HG03442 (cell line): ENCODE data around the gene SLC25A25.

Source experiments
- ATAC-seq: cut with Tn5 transposase; IDR thresholded peaks from one replicate; pipeline ENCODE4 v1.9.1; 2021; ENCODE audit warnings: mild to moderate bottlenecking, moderate library complexity; ENCODE audit not compliant: unreplicated experiment

Gene SLC25A25

DNA sequence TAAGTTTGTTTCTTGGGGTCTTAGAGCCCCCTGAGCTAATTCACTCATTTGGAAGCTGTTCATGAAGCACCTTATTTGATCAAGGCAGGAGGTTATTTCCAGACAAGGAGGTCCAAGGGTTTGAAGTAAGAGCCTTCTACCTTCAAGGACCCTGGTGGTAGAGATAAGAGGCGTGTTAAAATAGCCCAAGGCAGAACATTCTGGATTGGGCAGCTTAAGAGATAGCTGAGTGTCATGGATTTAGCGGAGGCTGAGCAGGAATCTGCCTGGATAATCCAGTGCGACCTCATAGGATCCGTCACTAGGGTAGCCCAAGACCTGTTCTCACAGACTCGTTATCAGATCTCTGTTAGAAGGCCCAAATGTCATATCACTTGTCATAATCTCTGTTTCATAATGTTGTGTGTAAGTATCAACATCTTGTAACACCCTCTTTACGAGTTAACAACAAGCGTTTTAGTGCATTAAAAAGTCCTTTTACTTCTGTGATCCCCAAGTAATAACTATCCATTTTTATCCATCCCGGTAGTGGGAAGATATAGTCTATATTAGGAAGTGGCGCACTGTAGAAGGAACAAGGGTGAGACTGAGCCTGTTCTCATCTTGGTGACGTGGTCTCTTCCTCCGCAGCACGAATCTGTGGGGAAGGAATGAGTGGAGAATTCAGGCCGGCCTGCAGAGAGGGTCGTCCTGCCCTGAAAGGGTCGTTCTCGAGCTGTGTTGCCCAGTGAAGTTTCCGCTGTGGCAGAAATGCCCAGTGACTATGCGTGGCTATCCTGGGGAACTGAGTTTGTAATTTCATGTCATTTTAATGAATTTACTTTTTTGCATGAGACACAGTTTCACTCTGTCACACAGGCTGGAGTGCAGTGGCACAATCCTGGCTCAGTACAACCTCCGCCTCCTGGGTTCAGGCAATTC is 28.8 kb downstream of the SLC25A25 start:
- ATAC-seq = no peak

DNA sequence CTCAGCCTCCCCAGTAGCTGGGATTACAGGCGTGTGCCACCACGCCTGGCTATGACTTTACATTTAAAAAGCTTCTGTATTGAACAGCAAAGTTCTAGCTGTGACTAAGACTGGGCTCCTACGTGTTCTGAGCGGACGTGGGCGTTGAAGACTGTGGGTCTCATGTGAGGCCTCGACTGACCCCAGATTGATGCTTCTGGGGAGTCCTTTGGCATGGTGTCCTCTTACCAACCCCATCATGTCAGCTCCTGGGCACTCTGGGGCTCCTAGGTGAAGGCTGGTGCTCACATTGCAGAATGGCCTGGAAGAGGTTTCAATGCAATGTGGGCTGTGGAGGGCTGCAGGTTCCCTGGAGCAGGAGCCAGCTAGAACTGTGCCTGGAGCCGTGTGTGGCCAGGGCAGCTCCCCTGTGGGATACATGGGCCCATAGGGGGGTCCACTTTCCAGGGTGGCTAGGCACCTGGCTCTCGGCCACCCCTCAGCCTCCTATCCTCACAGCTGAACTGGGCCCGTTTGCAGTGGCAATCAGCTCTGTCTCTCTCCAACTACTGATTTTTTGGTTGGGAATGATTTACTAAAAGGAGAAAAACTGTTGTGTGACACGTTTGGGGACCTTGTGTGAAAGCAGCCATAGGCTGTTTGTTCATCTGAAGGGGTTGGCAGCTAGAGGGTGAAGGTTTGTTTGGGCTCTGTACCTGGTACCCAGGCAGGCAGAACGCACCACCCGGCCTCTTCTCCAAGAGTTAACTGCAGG is 29.7 kb downstream of the SLC25A25 start:
- ATAC-seq = no peak

DNA sequence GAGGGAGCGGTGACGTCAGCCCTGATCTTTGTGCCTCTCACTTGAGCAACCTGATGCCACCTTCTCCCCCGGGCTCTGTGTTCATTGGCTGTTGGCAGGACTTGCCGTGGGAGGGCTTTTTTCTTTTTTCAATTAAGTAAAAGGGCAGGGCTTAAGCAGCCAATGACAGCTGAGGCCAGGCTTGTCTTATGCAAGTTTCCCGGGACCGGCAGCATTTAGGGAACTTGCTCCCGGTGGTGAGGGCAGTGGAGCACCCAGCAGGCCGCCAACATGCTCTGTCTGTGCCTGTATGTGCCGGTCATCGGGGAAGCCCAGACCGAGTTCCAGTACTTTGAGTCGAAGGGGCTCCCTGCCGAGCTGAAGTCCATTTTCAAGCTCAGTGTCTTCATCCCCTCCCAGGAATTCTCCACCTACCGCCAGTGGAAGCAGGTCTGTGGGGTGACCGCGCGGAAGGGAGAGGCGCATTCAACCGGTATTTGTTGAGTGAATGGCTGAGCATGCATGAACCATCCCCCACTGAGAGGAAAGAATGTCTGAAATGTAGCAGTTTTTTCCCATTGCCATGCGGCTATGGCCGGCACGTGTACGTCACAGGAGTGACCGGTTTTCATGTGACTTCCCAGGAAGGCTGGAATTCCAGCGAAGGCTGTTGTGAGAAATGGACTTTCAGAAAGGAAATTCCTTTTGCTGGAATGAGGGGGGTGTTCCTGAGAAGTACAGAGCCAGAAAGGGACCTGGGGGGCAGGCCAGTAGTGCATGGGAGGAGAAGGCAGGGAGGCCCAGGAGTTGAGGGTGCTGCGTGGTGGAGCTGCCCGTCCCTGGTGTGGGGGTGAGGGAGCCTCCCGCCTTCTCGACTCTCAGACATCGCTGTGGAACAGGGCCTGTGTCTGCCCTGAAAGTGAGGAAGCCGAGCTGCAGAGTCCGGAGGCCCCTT is 30.5 kb downstream of the SLC25A25 start:
- no peak for ATAC-seq

DNA sequence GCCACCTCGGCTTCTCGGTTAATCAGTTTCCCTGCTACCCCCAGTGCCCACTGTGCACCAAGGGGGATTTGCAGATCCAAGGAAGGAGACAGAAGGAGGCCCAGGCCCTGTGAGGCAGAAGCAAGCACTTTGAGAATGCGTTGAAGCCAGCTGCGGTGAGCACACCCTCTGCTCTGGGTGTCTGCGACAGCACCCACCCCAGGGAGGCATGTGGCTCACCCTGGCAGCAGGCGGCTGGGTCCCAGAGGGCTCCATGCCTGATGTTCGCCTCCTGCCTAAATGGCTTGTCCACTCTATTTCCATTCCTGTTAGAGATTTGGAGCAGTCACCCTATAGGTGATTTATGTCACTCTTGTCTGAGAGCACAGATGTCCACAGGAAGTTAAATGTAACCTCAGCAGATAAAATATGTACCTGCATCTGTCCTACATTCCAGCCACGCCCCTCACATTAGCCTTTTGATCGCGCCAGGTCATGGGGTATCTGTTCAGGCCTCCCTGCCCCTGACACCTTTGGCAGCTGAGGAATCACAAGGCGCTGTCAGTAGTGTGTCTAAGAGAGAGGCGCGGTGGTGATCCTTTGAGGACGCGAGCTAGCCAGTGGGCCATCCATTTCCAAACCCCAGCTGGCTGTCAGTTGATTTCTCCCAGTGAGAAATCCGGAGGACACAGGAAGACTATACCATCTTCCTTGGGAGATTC is 31.3 kb downstream of the SLC25A25 start:
- no peak for ATAC-seq

DNA sequence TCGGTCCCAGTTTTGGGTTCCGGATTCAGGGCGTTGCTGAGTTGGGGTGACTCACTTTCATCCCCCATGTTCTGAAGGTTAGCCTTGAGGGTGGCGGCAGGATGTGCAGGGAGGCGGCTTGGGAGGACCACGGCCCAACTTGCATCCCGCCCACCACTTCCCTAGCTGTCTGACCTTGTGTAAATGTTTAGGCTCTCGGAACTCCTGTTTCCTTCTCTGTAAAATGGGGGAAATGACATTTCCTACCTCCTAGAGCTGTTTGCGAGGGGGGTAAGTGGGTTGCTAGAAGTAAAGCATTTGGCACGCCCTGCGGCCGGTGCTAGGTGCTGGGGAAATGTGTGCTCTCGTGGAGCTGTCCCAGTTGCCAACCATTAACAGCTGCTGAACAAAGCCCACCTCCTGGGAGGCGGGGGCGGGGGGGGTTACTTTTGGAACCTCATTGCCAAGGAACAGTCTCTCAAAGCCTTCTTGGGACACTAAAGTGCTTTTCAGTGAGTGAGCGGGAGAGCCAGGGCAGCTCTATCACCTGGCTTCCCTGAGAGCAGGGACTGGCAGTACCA is 32.0 kb downstream of the SLC25A25 start:
- ATAC-seq = no peak

DNA sequence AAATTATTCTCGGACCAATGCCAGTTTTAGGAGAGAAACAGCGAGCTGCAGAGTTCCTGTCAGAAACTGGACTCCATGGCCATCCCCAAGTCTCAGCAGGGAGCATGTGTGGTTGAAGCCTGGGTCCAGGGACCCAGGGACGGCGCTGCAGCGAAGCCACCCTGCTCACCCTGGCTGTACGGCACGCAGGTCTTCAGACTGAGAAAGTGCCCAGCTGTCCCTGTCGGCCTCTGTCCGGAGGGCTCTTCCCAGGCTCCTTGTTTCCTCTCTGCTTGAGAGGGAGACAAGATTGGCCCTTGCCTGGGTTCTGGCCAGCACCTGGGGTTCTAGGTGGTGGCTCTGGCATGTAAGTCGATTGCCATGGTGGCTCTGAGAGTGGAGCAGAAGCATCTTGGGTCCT is 32.5 kb downstream of the SLC25A25 start:
- ATAC-seq = no peak

DNA sequence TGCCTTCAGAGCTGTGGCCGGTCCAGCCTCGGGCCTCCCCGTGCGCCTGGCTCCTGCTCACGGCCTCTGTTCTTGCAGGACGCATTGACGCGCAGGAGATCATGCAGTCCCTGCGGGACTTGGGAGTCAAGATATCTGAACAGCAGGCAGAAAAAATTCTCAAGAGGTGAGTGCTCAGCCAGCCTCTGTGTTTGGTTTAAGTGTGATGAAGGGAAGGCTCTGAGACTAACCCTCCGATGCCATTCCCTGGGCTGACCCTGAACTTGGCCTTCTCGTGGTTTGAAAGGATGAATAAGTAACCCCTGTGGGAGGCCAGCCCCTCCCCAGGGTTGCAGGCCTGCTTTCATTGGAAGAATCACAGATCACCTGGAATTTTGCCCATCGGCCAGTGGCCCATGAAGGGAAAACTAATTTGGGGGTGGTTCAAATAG is 33.2 kb downstream of the SLC25A25 start:
- ATAC-seq = no peak

DNA sequence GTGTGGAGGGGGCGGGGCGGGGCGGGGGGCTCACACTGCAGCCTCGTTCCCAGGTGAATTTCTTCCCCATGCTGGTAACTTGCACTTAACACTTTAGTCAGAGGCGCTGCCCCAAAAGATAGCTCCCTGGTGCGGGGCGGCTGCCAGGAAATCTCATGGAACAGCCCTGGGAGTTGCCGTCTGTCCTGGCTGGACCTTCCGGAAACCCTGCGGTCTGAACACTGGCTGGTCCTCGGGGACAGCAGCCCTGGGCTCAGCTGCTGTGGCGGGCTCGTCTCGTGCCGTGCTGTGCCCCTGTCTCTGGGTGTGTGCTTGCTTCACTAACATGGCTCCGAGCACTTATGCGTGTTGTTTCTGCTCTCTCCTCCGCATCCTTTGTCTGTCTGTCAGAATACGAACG is 33.7 kb downstream of the SLC25A25 start:
- no peak for ATAC-seq

DNA sequence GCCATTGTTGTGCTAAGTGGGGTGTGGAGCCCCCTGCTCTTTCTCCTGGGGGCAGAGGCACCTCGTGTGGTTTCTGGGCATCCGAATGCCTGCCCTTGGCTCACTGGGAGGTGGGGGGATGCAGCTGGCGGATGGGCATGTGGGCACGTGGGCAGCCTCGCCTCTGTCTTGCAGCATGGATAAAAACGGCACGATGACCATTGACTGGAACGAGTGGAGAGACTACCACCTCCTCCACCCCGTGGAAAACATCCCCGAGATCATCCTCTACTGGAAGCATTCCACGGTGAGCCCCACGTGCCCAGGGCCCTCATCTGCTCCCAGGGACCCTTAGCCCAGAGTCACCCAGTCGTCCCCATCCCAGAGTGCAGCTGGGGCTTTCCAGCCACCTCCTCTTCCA is 34.2 kb downstream of the SLC25A25 start:
- no peak for ATAC-seq

DNA sequence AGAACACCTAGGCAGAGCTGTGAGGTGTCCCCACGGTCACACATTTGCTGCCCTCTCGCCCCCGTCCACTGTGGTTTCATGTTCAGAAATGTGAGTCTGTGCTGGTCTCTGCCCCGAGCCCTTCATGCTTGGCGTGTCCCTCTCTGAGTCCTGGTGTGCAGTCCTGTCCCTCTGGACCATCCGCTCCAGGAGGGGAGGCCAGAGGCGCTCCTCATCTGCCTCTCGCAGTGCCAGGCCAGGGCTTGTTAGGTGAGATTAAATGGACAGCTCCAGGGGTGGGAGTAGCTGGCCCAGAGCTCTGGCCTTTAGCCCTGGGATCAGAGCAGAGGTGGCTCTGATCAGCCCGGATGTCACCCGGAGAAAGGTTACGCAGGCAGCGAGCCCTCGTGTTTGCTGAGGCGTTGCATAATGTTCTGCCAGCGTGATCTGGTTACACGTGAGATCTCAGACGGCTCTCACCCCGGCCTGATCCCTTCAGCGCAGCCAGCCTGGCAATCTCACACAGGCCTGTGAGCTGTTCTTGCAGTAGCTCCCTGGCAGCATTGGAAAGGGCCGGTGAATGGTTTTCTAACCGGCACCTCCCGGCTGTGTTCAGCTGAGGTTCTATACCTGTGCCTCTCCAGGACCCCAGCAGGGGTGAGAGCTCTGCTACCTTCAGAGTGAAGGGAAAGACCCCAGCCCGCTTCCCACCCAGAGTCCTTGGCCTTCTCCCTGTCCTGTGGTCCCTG is 35.0 kb downstream of the SLC25A25 start:
- ATAC-seq = no peak

DNA sequence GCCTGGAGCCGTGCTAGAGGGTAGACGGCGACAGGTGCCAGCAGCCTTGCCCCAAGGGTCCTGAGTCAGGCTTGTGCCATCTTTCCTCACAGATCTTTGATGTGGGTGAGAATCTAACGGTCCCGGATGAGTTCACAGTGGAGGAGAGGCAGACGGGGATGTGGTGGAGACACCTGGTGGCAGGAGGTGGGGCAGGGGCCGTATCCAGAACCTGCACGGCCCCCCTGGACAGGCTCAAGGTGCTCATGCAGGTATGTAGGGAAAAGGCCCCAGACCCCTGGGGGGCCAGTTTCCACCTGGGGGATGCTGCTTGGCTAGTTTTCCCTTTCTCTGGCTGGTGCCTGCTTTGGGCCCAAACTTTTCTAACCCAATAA is 35.5 kb downstream of the SLC25A25 start:
- ATAC-seq = no peak

DNA sequence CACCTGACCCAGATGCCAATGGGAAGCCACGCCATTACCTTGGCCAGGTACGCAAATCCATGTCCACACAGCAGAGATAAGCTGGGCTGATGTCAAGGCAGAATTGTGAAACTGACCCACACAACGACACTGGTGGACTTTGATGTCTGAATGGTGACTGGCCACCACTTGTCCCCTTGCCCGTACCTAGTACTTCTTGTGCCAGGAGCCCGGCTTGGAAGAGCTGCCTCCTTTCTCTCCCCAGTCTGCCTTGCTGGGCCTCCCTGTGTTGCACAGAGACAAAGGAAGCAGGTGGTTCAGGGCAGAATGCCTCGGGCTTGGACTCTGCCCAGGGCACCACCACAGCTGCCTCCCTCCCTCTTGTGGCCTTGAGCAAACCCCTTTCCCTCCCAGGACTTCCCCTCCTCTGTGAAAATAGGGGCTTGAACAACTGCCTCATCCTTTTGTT is 36.2 kb downstream of the SLC25A25 start:
- ATAC-seq = no peak

DNA sequence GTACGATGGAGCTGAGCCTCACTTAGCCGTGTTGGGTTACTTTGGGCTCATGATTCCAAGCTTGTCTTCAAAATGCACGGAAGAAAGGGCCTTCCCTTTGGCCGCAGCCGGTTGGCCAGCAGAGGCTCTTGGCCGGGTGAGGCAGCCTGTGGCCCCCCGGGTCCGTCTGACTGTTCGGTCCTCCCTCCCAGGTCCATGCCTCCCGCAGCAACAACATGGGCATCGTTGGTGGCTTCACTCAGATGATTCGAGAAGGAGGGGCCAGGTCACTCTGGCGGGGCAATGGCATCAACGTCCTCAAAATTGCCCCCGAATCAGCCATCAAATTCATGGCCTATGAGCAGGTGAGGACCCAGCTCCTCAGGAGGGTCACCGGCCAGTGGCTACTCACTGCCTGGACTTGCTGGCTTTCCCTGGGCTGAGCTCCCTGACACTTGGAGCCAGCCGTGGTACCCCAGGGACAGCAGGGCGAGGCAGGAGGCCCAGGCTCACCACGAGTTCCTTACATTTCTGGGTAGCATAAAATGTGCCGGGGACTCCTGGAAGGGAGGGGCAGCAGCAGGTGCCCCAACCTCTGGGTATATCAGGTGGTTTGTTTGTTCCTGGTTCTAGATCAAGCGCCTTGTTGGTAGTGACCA is 37.6 kb downstream of the SLC25A25 start:
- no peak for ATAC-seq

DNA sequence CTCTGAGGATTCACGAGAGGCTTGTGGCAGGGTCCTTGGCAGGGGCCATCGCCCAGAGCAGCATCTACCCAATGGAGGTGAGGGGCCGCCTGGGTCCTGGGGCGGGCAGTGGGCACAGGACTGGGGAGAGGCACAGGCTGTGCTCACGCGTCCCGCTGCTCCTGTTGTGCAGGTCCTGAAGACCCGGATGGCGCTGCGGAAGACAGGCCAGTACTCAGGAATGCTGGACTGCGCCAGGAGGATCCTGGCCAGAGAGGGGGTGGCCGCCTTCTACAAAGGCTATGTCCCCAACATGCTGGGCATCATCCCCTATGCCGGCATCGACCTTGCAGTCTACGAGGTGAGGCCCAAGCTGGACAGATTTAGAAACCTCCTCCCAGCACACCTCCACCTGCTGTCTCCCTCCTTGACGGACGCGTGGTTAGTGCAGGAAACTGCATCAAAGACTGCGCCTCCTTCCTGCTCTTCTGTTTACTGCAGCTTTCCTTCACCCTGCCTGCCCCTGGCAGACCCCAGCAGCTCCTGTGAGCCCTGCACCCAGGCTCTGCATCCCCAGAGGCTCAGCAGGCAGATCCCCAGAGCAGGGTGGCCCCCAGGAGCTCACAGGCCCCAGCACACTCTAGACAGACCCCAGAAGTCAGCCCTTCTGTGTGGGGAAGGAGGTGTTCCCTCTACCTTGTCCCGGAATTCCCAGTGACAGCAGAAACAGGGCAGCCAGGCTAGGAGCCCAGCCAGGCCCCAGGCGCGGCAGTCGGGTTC is 38.3 kb downstream of the SLC25A25 start:
- no peak for ATAC-seq

DNA sequence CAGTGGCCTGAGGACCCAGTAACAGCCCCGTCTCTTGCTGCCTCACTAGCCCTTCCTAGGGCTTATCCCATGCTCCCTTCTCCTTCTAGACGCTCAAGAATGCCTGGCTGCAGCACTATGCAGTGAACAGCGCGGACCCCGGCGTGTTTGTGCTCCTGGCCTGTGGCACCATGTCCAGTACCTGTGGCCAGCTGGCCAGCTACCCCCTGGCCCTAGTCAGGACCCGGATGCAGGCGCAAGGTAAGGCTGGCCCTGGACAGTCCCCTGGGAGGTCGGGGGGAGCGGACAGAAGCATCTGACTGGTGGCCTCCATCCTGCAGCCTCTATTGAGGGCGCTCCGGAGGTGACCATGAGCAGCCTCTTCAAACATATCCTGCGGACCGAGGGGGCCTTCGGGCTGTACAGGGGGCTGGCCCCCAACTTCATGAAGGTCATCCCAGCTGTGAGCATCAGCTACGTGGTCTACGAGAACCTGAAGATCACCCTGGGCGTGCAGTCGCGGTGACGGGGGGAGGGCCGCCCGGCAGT is 39.0 kb downstream of the SLC25A25 start:
- ATAC-seq = no peak

DNA sequence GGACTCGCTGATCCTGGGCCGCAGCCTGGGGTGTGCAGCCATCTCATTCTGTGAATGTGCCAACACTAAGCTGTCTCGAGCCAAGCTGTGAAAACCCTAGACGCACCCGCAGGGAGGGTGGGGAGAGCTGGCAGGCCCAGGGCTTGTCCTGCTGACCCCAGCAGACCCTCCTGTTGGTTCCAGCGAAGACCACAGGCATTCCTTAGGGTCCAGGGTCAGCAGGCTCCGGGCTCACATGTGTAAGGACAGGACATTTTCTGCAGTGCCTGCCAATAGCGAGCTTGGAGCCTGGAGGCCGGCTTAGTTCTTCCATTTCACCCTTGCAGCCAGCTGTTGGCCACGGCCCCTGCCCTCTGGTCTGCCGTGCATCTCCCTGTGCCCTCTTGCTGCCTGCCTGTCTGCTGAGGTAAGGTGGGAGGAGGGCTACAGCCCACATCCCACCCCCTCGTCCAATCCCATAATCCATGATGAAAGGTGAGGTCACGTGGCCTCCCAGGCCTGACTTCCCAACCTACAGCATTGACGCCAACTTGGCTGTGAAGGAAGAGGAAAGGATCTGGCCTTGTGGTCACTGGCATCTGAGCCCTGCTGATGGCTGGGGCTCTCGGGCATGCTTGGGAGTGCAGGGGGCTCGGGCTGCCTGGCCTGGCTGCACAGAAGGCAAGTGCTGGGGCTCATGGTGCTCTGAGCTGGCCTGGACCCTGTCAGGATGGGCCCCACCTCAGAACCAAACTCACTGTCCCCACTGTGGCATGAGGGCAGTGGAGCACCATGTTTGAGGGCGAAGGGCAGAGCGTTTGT is 39.6 kb downstream of the SLC25A25 start:
- ATAC-seq = no peak
